SU-DHL-6 (cell line): ENCODE data around the gene FAM20B.

Source experiments
- H2AFZ ChIP-seq: fragments of 200-600 bp; sonication (generic); 2 replicates; pipeline ENCODE4 v1.6.1; 2014; ENCODE audit warnings: low read depth, mild to moderate bottlenecking, moderate library complexity, mixed read lengths, antibody characterized with exemption, low read length; ENCODE audit not compliant: severe bottlenecking
- H3F3A ChIP-seq: fragments of 200-600 bp; shearing (Covaris generic); 2 replicates; pipeline ENCODE4 v1.6.0; 2016; ENCODE audit warnings: antibody characterized with exemption, mild to moderate bottlenecking; ENCODE audit not compliant: insufficient read depth
- H3K27ac ChIP-seq: fragments of 200-600 bp; sonication (generic); 2 replicates; pipeline ENCODE4 v1.5.1; 2016; ENCODE audit warnings: low read depth, mild to moderate bottlenecking, low read length, moderate library complexity, mixed read lengths
- H3K27me3 ChIP-seq: fragments of 200-600 bp; sonication (generic), shearing (Covaris generic); 2 replicates; pipeline ENCODE4 v1.6.0; 2014; ENCODE audit warnings: mild to moderate bottlenecking, low read length
- H3K36me3 ChIP-seq: fragments of 200-600 bp; sonication (generic); 2 replicates; pipeline ENCODE4 v1.6.1; 2014; ENCODE audit warnings: mild to moderate bottlenecking, low read length, mixed read lengths
- H3K4me2 ChIP-seq: fragments of 300-600, 200-600 bp; shearing (Covaris generic), sonication (generic); 2 replicates; pipeline ENCODE4 v1.6.0; 2014; ENCODE audit warnings: low read length, low read depth, mild to moderate bottlenecking; ENCODE audit not compliant: poor library complexity, severe bottlenecking
- H3K4me3 ChIP-seq: fragments of 200-600 bp; sonication (generic); 2 replicates; pipeline ENCODE4 v1.5.1; 2014; ENCODE audit warnings: antibody characterized with exemption, low read length, mild to moderate bottlenecking, mixed read lengths; ENCODE audit not compliant: insufficient read depth, poor library complexity, severe bottlenecking
- H3K79me2 ChIP-seq: fragments of 200-600 bp; sonication (generic); 2 replicates; pipeline ENCODE4 v1.6.1; 2014; ENCODE audit warnings: mild to moderate bottlenecking, low read length, moderate library complexity; ENCODE audit not compliant: insufficient read depth
- H3K9ac ChIP-seq: fragments of 200-600 bp; sonication (generic); 2 replicates; pipeline ENCODE4 v1.7.0; 2014; ENCODE audit warnings: mild to moderate bottlenecking, low read length
- H3K9me2 ChIP-seq: fragments of 200-600 bp; sonication (generic); replicated peaks from 2 replicates; pipeline ENCODE4 v1.6.1; 2014; ENCODE audit warnings: low read length; ENCODE audit not compliant: insufficient read depth
- H3K9me3 ChIP-seq: fragments of 200-600 bp; sonication (generic); 2 replicates; pipeline ENCODE4 v1.6.1; 2014; ENCODE audit warnings: low read length, mixed read lengths; ENCODE audit not compliant: insufficient read depth
- H4K20me1 ChIP-seq: fragments of 200-600 bp; sonication (generic); 2 replicates; pipeline ENCODE4 v1.6.1; 2014; ENCODE audit warnings: low read depth, mild to moderate bottlenecking, antibody characterized with exemption, low read length, moderate library complexity, mixed read lengths
- EZH2phosphoT487 ChIP-seq: fragments of 200-600 bp; sonication (generic), shearing (Covaris generic); conservative IDR thresholded peaks from 2 replicates; pipeline ENCODE4 v1.6.1; 2018; ENCODE audit warnings: mild to moderate bottlenecking, antibody characterized with exemption, low read length, moderate library complexity, mixed read lengths
- TF ChIP-seq, protein P1 (sequence below): fragments of 200-600 bp; sonication (generic); IDR thresholded peaks from one replicate; pipeline ENCODE4 v1.5.1; 2017; ENCODE audit warnings: antibody characterized with exemption, mild to moderate bottlenecking, low read length, moderate library complexity; ENCODE audit not compliant: insufficient read depth, poor library complexity, severe bottlenecking

The FAM20B gene

DNA sequence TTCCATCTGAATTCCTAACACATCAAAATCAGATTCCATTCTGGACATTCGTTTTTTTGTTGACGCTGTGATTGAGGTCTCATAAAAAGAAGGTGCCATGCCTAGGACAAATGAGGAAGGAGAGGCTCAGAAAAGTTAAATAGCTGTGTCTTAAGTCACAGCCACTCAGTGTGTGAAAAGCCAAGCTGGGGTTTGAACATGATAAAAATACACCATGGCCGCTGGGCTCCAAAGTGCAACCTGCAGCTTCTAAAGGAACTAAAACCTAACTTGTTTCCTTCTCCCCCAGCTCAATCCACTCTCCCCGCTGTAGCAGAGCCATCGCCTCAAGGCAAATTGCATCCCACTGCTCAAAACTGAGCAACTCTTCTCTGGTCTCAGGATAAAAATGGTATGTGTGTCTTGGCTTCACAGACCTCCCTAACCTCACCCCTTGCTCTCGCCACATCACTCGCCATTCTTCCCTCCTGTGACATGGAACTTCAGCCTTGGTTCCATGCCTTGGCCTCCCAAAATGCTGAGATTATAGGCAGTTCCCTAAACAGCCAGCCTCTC, 22.1 kb upstream of the FAM20B start:
- TF ChIP-seq EZH2phosphoT487, result no peak
- TF ChIP-seq, protein P1, sequence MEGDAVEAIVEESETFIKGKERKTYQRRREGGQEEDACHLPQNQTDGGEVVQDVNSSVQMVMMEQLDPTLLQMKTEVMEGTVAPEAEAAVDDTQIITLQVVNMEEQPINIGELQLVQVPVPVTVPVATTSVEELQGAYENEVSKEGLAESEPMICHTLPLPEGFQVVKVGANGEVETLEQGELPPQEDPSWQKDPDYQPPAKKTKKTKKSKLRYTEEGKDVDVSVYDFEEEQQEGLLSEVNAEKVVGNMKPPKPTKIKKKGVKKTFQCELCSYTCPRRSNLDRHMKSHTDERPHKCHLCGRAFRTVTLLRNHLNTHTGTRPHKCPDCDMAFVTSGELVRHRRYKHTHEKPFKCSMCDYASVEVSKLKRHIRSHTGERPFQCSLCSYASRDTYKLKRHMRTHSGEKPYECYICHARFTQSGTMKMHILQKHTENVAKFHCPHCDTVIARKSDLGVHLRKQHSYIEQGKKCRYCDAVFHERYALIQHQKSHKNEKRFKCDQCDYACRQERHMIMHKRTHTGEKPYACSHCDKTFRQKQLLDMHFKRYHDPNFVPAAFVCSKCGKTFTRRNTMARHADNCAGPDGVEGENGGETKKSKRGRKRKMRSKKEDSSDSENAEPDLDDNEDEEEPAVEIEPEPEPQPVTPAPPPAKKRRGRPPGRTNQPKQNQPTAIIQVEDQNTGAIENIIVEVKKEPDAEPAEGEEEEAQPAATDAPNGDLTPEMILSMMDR, result no peak

DNA sequence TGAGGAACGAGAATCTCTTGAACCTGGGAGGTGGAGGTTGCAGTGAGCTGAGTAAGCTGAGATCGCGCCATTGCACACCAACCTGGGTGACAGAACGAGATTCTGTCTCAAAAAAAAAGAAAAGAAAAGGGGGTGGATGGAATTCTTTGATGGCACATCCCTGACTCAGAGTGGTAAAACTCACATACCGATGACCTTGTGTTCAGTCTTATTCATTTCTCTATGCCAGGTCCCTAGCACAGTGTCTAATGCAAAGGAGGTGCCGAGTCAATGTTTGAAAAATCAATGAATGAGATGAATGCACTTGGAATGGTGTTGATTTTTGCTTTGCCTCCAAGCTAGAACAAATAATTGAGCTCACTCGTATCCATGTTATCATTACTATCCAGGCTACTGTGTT, 18.5 kb upstream of the FAM20B start:
- no peak overlapping the region for H3K4me2 ChIP-seq
- no peak overlapping the region for H2AFZ ChIP-seq
- no peaks in the 10 kb centered on the region for H3K9me2 ChIP-seq
- TF ChIP-seq, protein P1, result no peak
- TF ChIP-seq EZH2phosphoT487, result no peak
- H3K79me2 ChIP-seq, result no peaks in the 10 kb centered on the region
- H3K4me3 ChIP-seq, result no peak overlapping the region
- H3F3A ChIP-seq, result no peaks in the 10 kb centered on the region
- no peaks in the 10 kb centered on the region for H3K27me3 ChIP-seq
- H3K9ac ChIP-seq, result no peak overlapping the region
- no peak overlapping the region for H3K27ac ChIP-seq
- no peaks in the 10 kb centered on the region for H3K9me3 ChIP-seq
- no peaks in the 10 kb centered on the region for H3K36me3 ChIP-seq
- H4K20me1 ChIP-seq, result no peaks in the 10 kb centered on the region

More for the DNA sequence above, 22.1 kb upstream of the FAM20B start:
- Histone ChIP-seq H3K27me3 (no peaks in the 10 kb centered on the region), H3K9ac (no peak overlapping the region), H3K27ac (no peak overlapping the region), H3F3A (no peaks in the 10 kb centered on the region), H3K4me3 (no peak overlapping the region), H3K36me3 (no peaks in the 10 kb centered on the region), H3K9me3 (no peaks in the 10 kb centered on the region), H2AFZ (peak overlapping the region; percentile 57), H3K9me2 (no peaks in the 10 kb centered on the region), H4K20me1 (no peaks in the 10 kb centered on the region), H3K79me2 (no peaks in the 10 kb centered on the region), H3K4me2 (no peak overlapping the region)

DNA sequence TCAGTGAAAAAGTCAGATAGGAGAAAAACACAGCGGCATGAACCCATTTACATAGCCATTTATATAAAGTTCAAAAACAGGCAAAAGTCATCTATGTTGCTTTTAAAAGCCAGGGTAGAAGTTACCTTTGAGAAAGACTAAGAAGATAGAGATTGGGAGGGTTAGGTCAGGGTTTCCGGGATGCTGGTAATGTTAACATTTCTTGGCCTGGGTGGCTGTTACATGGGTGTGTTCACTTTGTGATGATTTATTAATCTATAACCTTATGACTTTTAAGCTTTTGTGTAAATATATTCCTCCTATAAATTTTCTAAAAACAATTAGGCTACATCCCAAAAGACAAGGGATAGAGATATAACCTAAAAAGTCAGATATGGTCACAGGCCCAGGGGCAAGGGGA, 15.0 kb upstream of the FAM20B start:
- Histone ChIP-seq H3F3A (no peaks in the 10 kb centered on the region), H4K20me1 (no peaks in the 10 kb centered on the region), H3K4me2 (no peak overlapping the region), H3K79me2 (no peaks in the 10 kb centered on the region), H3K27me3 (no peaks in the 10 kb centered on the region), H2AFZ (no peak overlapping the region), H3K9me3 (no peaks in the 10 kb centered on the region), H3K27ac (no peak overlapping the region), H3K9ac (no peak overlapping the region), H3K36me3 (no peaks in the 10 kb centered on the region), H3K9me2 (no peaks in the 10 kb centered on the region), H3K4me3 (no peak overlapping the region)
- TF ChIP-seq, protein P1, result no peak
- no peak for TF ChIP-seq EZH2phosphoT487
